Measurements from ENCODE around the gene ZNF777.

ZNF777 gene

DNA sequence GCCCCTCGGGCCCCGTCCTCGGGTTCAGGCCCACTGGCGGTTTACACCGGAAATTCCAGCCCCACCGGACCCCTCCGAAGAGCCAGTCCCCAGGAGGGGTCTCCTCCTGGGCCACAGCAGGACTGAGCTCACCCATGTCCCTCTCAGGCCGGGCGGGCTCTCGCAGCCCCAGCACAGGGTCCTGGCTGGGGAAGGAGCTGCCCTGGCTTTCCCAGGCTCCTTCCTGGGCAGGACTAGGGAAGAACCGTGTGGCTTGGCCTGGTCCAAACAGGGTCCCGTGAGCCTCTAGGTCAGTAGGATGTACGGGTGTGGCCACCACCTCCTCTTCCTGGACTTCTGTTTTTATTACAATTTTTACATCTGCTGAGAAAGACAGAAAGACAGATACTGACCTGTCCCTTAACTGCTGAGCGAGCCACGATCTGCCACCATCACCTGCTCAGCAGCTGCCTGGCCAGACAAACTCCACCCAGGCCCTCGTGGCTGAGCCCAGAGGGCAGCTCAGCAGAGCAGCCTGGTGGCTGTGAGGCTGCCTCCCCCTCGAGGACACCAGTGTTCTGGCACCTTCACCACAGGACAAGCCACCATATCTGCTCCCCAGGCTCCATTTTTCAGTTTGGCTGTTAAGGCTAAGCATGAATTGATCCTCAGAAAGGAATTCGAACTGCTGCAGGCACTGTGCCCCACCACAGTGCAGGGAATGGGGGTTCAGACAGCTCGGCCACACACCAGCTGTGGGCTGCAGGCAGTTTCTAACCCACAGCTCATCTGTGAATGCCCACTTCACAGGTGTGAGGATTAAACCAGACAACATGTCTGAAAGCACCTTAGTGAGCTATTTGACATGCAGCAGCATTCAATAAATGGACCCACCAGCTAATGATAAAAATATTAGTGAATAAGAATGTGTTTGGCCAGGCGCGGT lies 14.5 kb upstream of the ZNF777 start:
- no peak for DNase-seq

DNA sequence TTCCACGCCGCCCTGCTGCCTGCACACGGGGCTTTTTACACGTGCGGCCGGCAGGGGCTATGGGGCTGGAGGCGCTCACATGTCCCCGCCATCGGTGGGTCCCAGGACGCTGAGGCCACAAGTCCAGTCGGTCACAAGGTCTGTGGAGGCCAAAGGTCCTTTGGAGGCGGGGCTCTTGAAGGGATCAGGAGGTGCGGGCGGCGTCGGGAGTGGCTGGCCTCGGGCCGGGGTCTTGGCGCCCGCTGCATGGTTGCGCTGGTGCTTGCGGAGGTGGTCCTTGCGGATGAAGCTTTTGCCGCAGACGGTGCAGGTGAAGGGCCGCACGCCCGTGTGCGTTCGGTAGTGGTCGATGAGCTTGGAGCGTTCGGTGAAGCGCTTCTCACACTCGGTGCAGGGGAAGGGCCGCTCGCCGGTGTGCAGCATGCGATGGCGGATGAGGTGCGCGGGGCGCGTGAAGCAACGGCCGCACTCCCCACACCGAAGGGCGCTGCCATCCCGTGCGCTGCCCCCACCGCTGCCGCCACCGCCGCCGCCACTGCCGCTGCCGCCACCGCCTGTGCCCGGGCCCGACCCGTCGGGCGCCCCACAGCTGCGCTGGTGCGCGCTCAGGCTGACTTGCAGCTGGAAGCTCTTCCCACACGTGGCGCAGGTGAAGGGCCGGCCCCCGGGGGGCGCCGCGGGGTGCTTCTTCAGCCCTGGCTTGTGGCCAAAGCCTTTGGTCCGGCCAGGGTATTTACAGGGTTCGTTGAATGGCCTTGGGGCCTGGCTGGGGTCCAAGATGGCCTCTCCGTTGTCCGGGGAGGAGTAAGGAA lies 13.7 kb upstream of the ZNF777 start:
- no peak for DNase-seq

DNA sequence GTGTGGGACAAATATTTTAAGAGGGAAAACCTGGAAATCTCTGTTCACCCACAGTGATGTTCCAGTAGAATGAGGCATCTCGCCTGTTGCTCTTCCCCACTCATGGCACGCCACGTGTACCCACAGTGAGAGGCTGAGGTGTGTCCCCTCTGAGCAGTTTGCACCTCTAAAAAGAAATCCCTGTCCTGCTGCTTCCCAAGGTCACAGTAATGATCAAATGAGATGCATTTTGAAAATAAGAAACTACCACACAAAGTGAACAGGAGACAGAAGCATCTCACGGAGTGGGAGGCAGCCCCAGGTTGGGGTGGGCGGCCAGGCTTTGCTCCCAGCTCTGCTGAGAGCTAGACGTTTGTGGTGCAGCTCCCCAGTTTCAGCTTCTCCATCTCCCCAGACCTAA lies 12.4 kb upstream of the ZNF777 start:
- DNase-seq, result no peak

DNA sequence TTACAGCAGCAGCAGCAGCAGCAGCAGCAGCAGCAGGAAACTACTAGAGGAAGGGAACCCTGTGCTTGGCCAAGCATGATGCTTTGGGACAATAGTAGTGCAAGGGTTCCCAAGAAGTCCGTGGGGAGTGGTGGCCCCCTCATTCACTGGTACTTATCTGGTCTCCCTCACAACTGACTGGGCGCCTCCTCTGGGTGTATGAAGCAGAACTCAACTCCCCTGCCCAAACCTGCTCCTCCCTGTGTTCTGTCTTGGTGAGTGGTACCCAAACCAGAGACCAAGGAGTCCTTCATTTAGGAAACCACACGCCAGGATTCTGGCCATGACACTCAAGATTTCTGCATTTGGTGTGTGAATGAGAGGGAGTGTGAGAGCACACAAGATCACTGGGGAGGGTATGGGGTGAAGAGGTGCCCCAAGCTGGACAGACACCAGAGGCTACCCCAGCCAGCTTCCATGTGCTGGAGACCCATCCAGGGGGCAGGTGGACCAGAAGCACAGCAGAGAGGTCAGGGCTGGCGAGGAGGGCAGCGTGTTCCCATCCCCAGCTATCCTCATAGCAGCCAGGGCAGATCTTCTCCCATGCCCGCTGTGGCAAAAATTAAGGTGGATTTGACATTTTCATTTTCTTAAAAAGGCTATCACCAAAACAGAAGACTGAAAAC lies 10.6 kb upstream of the ZNF777 start:
- DNase-seq, result no peak

DNA sequence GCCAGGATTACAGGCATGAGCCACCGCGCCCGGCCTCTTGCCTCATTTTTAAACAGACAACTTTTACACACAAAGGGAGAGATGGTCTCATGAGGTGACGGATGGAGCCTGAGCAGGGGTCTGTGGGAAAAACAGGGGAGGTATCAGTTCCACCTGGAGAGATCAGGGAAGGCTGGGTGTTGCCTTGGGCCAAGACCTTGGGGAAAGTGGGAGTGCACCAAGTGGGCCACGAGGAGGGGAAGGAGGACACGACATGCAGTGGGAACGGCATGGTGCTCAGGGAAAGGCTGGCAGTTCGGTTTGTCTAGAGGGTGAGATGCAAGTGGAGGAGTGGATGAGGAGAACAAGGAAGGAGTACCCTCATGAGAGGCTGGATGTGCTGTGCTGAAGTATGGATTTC lies 8.9 kb upstream of the ZNF777 start:
- no peak for DNase-seq

DNA sequence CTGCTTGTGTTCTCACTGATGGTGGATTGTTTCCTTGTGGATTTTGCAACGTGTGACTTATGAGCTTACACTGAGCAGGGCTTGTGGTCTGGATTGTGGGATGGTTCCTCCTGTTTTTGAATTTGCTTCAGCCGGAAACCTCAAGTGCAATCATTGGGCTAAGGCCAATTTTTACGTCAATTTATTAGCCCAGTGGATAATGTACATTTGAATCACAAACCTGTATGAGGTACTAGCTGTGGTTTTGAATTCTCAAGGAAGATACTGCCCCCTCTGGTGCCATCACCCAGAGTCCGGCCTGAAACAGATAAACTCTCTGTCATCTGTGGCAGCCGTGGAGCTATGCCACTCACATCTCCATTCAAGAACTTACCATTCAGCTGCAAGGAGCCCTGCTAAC lies 7.3 kb upstream of the ZNF777 start:
- DNase-seq, result no peak

DNA sequence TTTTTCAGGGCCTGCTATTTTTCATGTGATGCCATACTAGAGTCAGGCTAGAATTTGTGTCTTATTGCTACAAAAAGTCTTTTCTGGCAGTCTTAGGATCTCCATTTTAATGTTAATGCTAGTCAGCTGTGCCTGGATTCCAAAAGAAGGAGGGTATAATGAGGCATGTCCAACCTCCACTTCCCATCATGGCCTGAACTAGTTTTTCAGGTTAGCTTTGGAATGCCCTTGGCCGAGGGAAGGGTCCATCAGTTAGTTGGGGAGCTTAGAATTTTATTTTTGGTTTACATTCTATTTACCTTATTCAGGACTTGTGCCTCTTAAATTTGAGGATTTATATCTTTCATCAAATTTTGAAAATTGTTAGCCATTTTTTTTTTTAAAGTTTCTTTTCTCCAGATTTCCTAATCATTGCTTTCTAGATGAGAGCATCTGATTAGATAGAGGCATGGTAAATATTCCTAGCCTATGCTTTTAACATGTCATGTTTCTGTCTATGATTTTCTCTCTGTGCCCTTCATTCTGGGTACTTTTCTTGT lies 6.5 kb upstream of the ZNF777 start:
- DNase-seq, result no peak

DNA sequence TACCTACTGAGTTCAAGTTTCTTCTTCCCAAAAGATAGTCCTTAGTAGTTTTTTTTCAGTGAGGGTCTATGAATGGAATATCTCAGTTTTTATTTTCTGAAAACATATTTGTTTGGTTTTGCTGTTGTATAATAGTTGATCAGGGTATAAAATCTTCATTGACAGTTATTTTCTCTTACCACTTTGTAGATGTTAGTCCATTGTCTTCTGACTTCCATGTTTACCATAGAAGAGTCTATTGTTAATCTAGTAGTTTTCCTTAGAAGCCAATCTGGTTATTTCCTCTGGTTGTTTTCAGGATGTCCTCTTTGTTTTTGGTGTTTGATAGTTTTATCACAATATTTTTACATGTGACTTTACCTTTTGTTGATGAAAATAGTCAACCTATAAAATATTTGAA lies 5.5 kb upstream of the ZNF777 start:
- no peak for DNase-seq

DNA sequence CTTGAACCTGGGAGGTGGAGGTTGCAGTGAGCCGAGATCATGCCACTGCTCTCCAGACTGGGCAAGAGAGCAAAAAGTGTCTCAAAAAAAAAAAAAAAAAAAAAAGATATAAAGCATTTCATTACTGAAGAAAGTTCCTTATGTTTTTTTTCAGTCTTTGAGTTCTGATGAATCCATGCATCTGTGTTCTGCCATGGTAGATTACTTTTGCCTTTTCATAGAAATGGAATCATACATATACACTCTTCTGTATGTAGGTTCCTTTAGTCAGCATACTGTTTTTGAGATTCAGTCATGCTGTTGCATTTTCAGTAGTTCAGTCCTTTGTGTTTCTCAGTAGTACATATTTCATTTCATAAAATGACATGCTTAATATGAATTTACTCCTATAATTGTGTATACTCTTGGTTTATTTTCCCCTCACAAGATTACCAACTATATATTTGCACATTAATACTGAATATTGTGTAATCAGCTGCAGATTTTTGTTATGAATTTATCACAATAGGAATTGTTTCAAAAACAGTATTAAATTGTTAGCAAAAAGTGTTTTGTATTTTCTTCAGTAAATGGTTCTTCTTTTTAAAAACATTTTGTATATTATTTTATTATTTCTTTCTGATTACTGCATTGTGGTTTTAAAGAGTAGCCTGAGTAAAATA lies 2.8 kb upstream of the ZNF777 start:
- no peak for DNase-seq

DNA sequence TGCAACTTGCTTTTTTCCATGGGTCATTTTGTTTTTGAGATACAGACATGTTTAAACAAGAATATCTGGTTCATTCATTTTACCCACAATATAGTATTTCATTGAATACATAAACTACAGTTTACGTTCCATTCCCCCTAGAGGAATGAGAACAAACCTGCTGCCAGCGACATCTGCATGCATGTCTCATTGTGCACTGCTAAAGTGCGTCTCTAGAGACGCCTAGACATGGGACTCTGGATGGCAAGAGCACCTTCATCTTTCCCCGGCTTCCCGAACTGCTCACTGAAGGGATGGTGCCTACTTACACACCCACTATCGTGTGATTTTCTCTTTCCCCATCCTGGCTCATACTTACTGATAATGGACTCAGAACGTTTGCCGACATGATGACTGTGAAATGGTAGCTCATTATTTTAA lies 1.2 kb upstream of the ZNF777 start:
- no peak for DNase-seq

DNA sequence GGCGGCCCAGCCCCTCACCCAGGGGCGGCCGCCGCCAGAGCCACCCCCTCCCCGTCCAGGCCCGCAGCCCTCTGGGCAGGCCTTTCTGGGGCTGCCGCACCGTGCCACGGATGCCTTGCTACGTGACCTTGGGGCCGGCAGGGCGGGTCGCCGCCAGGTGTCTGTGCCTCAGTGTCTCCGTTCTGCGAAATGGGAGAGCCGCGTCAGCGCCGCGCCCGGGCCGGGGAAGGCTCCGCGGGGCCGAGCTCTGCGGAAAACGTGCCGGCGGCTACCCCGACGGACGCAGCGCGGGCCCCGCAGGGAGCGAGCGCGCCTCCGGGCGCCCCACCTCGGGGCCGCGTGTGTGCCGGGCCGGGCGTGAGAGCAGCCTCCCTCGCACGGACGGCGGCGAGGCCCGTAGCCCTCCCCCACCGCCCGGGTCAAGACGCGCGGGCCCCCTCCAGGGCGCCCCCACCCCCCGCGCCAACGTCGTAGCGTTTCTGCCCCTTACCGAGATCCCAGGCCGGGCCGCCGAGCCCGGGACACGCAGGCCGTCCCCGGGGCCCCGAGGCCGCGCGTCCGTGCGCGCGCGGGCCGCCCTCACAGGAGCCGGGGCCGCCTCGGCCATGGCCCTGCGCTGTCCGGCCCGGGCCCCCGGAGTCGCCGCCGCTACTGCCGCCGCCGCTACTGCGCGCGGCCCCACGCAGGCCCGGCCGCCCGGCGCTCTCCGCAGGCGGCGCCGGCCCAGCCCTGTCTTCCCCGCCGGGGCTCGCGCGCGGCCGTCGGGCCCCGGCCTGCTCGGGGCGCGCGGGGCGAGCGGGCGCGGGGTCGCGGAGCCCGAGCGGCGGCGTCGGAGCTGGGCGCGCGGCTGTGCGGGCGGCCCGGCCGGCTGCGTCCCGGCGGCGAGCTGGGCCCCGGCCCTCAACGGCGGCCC lies 1.1 kb downstream of the ZNF777 start:
- no peak for DNase-seq

DNA sequence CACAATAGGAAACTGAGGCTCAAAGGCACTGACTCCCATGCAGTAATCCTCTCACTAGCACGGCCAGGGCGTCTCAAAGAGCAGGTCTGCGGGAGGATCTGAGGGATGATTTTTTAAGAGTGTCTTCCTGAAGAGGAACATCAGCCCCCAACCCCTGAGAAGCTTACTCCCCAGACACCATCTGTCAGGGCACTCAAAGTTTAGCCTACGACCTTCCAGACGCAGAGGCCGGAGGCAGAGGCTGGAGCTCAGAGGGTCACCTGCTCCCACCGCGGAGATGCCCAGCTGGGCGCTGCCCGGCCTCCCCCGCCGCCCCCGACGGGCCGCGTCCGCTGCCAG lies 1.7 kb downstream of the ZNF777 start:
- DNase-seq, result no peak

DNA sequence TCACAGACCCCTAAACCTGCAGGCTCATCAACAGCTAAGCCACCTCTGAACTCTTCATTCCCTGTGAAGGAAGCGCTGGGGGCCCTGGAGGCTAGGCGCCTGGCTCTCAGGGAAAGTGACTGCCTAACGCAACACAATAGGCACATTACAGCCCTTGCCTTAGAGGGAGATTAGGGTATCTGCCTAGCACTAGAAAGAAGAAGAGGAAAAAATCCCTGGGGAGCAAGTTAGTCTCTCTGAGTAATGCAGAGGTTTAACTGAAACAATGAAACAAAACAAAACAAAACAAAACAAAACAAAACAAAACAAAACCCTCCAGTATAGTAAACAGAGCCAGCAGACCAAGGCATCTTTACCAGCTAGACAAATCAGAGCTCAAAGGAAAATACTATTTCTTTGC lies 2.6 kb downstream of the ZNF777 start:
- DNase-seq, result no peak

DNA sequence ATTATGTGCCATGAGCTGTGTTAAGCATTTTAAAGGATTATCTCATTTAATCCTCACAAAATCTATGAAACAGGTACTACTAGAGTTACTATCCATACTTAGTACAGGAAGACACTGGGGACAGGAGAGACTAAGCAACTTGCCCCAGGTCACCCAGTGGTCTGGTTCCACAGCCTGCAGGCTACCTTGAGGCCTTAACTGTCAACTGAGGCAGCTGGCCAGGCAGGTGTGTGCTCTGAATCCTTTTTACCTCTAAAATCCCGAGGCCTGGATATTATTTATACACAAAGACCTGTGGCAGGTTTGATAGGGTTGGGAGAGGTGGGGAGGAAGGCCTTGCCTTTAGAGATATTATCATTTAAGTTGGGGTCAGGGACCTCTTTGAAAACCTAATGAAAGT lies 3.1 kb downstream of the ZNF777 start:
- DNase-seq, result no peak

DNA sequence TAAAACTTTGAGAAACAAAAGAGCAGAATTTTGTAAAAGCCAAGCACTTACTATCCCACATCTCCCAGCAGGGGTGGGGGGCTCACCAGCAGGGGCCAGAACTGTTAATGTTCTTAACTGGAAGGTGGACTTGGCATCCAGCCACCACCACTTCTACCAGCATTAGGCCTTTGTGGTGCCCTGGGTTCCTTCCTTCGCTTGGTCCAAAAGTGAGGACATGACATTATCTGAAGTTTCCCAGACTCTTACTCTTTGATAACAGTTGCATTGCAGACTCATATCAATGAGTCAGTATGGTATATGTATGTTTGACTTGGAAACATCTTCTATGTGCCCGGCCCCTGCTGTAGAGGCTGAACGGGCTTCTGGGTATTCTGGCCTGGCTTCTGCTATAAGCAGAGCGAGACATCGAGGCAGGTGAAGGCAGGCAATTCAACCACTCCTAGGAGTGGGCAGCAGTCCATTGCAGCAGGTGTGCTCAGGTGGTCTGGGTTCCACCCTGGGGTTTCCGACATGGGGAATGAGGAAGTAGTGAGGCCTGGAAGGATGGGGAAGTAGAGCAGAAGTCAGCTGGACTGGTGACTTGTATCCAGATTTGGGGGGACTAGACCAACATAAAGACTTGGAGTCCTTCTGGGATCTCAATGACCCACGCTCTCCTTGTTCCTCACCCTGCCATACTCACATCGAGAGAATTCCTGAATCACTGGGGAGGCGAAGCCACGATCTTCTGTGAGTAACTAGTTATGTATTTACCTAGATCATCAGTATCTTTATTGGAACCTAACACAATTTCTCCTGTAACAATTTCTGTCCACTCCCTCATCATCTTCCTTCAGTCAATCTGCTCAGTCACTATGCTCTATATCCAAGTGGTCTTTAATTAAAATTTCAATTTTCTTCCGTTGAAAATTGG lies 4.1 kb downstream of the ZNF777 start:
- no peak for DNase-seq

DNA sequence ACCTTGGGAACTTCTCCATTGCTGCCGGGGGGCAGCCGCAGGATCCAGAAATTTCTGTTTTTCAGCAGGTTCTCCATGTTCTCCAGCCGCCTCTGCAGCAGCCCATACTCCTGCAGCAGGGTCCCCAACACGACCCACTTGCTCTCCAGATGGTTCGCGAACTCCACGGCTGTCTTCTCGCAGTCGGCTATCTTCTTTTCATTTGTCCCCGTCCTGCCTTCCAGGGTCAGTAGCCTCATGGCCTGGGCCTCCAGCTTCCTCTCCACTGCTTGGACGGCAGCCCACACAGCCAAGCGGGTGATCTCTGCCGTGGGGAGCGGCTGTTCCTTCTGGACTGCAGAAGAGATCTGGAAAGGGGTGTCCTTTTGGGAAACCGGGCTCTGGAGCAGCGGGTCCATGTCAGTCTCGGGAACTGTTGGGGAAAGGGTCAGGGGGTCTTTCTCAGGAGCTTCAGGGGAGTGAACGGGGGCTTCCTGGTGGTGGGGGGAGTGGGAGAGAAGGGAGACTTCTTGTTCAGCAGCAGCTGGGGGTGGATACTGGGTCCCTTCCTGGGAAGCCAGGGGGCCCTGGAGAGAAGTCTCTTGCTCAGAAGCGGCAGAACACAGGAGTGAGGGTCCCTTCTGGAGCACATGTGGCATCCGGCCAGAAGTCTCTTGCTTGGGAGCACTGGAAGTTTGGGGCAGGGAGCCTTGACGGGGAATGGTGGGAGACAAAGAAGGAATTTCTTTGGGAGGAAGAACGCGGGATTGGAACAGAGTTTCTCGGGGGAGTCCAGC lies 5.5 kb downstream of the ZNF777 start:
- no peak for DNase-seq

DNA sequence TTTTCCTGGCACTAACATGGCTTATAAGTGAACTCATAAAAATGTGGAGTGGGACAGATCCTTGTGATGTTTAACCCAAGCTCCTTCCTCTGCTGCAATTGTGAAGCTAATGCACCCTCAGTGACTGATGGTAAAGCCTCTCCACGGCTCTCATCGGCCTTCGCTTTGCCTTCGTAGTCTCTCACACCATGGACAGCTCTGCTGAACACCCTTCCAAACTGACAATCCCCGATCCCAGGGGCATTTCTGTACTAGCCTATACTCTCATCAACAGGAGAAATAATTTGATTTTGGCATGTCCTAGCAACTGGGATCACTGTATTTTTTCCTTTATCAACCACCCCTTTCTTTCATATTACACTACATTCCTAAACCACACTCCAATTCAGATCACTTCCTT lies 6.1 kb downstream of the ZNF777 start:
- DNase-seq, result no peak

DNA sequence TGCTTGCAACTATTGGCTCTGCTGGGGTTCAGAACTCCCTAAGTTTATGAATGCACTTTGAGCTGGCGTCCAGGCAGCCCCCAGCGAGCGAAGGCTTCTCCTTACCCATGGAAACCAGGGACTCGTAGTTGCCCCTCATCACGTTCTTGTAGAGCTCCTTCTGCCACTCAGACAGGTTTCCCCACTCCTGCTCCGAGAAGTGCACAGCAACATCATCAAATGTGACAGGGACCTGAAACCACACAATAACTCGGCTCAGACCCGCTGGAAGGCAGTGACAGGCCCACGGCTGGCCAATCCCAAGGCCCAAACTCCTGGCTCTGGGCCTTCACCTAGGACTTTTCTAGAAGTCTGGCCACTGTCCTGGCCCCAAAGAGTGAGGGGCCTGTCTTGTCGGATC lies 6.9 kb downstream of the ZNF777 start:
- DNase-seq, result no peak

DNA sequence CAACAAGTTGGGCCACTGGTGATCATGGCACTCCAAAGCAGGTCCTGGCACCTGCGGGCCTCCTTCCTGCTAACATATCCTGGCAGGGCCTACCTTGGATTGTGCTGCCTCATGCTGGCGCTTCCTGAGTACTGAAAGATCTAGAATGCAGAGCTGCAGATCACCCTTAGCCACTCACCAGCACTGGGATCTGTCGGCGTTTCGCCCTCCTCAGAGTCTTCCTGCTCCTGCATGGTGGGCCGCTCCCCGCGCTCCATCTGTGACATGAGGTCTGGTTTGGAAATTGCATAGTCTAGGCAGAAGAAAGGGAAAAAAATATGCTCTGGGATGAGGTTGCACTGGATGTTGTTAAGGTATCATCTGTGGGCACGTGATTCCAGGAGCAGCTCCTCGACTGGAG lies 10.0 kb downstream of the ZNF777 start:
- no peak for DNase-seq

DNA sequence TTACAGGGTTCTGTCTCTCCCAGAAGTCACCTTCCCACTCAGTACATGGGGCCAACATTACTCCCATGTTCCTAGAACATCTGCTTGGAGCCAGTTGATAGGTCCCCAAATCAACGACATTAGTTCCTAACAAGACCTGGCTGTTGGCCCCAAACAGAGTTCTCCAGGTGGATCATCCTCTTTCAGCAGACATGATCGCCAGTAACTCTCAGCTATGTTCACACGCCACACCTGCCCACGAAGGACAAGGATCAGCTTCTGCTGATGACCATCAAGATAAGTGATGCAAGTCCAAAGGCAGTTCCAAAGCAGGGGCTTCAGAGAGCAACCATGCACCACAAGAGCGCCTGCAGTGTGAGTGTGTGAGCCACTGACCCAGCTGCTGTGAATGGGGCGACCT lies 11.0 kb downstream of the ZNF777 start:
- no peak for DNase-seq
